K562 (cell line): ENCODE measurements around the gene IDH2. TPM values are rescaled to one million over a fixed set of nuclear protein-coding genes. Genes with fewer than 3 reads are reported as not detected.
"Not testable (repeated sequence)": the region's sequence is repeated elsewhere in the genome, so short reads cannot be mapped to it uniquely, and the experiment has no call there.

Experiments
- ATAC-seq: fragments of 200-7000 bp; cut with Tn5 transposase; 3 replicates; pipeline ENCODE4 v1.9.1; 2020; ENCODE audit warnings: moderate library complexity
- BruUV-seq: library from RNA; stranded (reverse); fragments of 400-500 nt; replicated peaks from 2 replicates; lab custom pipeline; 2021; lab: Mats Ljungman, UMichigan
- CTCF ChIA-PET: fragments of 300-600 bp; formaldehyde crosslinking; extraction: SDS; loops from one replicate; lab custom pipeline; 2021; ENCODE audit warnings: low intra/inter-chr PET ratio; lab: Yijun Ruan, JAX
- POLR2A ChIA-PET: fragments of 300-600, 350-650 bp; sonication (Branson Sonifier 250); formaldehyde crosslinking; extraction: SDS; loops from one replicate; lab custom pipeline; 2021; ENCODE audit warnings: antibody characterized with exemption, inconsistent platforms; lab: Yijun Ruan, JAX
- DNase-seq, 4 experiments: peaks; one replicate each; pipeline versions ENCODE4 v3.0.0 to v3.0.0-alpha.2; 2011 to 2018; ENCODE audit warnings: low spot score in 3 of 4, mixed read lengths in 3 of 4; ENCODE audit errors: extremely low read depth in 1 of 4
- FAIRE-seq: peaks from 2 replicates; lab custom pipeline; 2011; peaks lifted over from hg19 to GRCh38; lab: Jason Lieb, UNC
- H2AFZ ChIP-seq: 2 replicates; pipeline ENCODE4 v1.6.0; 2011; ENCODE audit warnings: low read depth, low read length, control low read depth, inconsistent platforms
- H3K27ac ChIP-seq: fragments of 200-600 bp; 3 replicates; pipeline ENCODE4 v1.8.0; 2011; ENCODE audit warnings: low read depth, mild to moderate bottlenecking, control low read depth, inconsistent platforms, low read length, moderate library complexity, mixed read lengths; ENCODE audit errors: extremely low read depth
- H3K27me3 ChIP-seq, 2 experiments: fragments of 300-600 bp in 1 of 2; 2 replicates in 1 of 2; 3 replicates in 1 of 2; pipeline versions ENCODE4 v1.6.0 to v1.8.0; 2011; ENCODE audit warnings: inconsistent platforms in 2 of 2, low read length in 2 of 2, mild to moderate bottlenecking in 1 of 2, mixed read lengths in 1 of 2, moderate library complexity in 1 of 2; ENCODE audit not compliant: control insufficient read depth in 2 of 2, insufficient read depth in 2 of 2
- H3K36me3 ChIP-seq: fragments of 300-600 bp; 3 replicates; pipeline ENCODE4 v1.8.0; 2011; ENCODE audit warnings: mild to moderate bottlenecking, low read length, inconsistent platforms; ENCODE audit not compliant: control insufficient read depth, insufficient read depth
- H3K4me1 ChIP-seq, 2 experiments: fragments of 200-600 bp in 1 of 2; replicated peaks in 1 of 2; 2 replicates in 1 of 2; 3 replicates in 1 of 2; pipeline versions ENCODE4 v1.5.1 to v1.8.0; 2011; ENCODE audit warnings: inconsistent platforms in 2 of 2, low read length in 2 of 2, mild to moderate bottlenecking in 1 of 2, mixed read lengths in 1 of 2, moderate library complexity in 1 of 2; ENCODE audit not compliant: control insufficient read depth in 2 of 2, insufficient read depth in 2 of 2
- H3K4me2 ChIP-seq: 2 replicates; pipeline ENCODE4 v1.6.1; 2011; ENCODE audit warnings: low read length, control low read depth, inconsistent platforms, mixed read lengths; ENCODE audit not compliant: insufficient read depth
- H3K4me3 ChIP-seq: fragments of 200-600 bp; sonication (generic), shearing (Covaris generic); 2 replicates; pipeline ENCODE4 v1.5.1; 2016; ENCODE audit warnings: control low read depth, inconsistent platforms
- H3K79me2 ChIP-seq: fragments of 200-600 bp; 3 replicates; pipeline ENCODE4 v1.8.0; 2011; ENCODE audit warnings: low read length, inconsistent platforms; ENCODE audit not compliant: control insufficient read depth, insufficient read depth
- H3K9ac ChIP-seq, 2 experiments: 2 replicates each; pipeline versions ENCODE4 v1.6.0 to v1.6.1; 2011; ENCODE audit warnings: low read depth in 2 of 2, low read length in 2 of 2, control low read depth in 1 of 2, inconsistent platforms in 1 of 2, mild to moderate bottlenecking in 1 of 2, mixed read lengths in 1 of 2; ENCODE audit not compliant: insufficient read depth in 1 of 2
- H3K9me1 ChIP-seq: one replicate; pipeline ENCODE4 v1.6.0; 2011; ENCODE audit warnings: inconsistent platforms, mild to moderate bottlenecking, low read length, moderate library complexity; ENCODE audit not compliant: control insufficient read depth, insufficient read depth
- H3K9me3 ChIP-seq: replicated peaks from 2 replicates; pipeline ENCODE4 v1.5.1; 2011; ENCODE audit warnings: low read depth, low read length, inconsistent platforms; ENCODE audit not compliant: control insufficient read depth, insufficient read depth
- H4K20me1 ChIP-seq: replicated peaks from 2 replicates; pipeline ENCODE4 v1.6.1; 2011; ENCODE audit warnings: low read length, inconsistent platforms, mixed read lengths; ENCODE audit not compliant: control insufficient read depth, insufficient read depth
- CBX1 ChIP-seq: sonication (generic); IDR thresholded peaks from 2 replicates; pipeline ENCODE4 v1.6.1; 2016; ENCODE audit warnings: antibody characterized with exemption, low read depth, mild to moderate bottlenecking
- ELF4 ChIP-seq: fragments of 450-650 bp; formaldehyde crosslinking; IDR thresholded peaks from 2 replicates; pipeline ENCODE4 v1.4.0; 2022; ENCODE audit warnings: missing genetic modification characterization
- KAT7 ChIP-seq: sonication (generic); formaldehyde crosslinking; IDR thresholded peaks from 2 replicates; pipeline ENCODE4 v1.8.0; 2022; ENCODE audit warnings: missing genetic modification reagents, mild to moderate bottlenecking, borderline replicate concordance
- RBM17 ChIP-seq: fragments of 200-400 bp; formaldehyde crosslinking; IDR thresholded peaks from 2 replicates; pipeline ENCODE4 v1.6.1; 2017; ENCODE audit warnings: low read depth, mild to moderate bottlenecking, low read length, borderline replicate concordance
- VEZF1 ChIP-seq: fragments of 200-800 bp; sonication (Bioruptor generic); IDR thresholded peaks from 2 replicates; pipeline ENCODE4 v1.6.1; 2017; ENCODE audit warnings: missing genetic modification characterization, missing compliant biosample characterization
- WGBS: fragments of 100-300 bp; shearing (Covaris generic); methylation state at CpG from one replicate; pipeline ENCODE4 v1.1.6; 2016; ENCODE audit warnings: low coverage, mixed read lengths; ENCODE audit not compliant: insufficient coverage; ENCODE audit errors: missing lambda C conversion rate; 5-methylcytosine and 5-hydroxymethylcytosine counted together
- in situ Hi-C: fragments of 300-500 bp; cut with MboI; formaldehyde crosslinking; loops from 4 replicates; pipeline ENCODE4 v1.15.0; 2018; ENCODE audit warnings: inconsistent platforms, mixed read lengths
- intact Hi-C: fragments of 100-400 bp; cut with micrococcal nuclease; formaldehyde crosslinking; loops from 2 replicates; pipeline ENCODE4 v1.14.2; 2022
- polyA plus RNA-seq, 8 experiments: library from polyadenylated mRNA; depleted of rRNA in 4 of 8; stranded (reverse) in 5 of 8; unstranded in 3 of 8; fragments of >200 nt; fragmentation: Nextera tagmentation in 2 of 8; fragmentation: Illumina TruSeq in 1 of 8; extraction: Ambion mirVana in 2 of 8; extraction: Trizol in 1 of 8; gene quantifications; 2 replicates each; pipeline versions ENCODE4 v1.2.1 to v1.2.3, GENCODE V29; 2011 to 2014; ENCODE audit warnings: inconsistent platforms in 1 of 8, missing spikeins in 1 of 8
- total RNA-seq, 7 experiments: library from RNA; depleted of rRNA in 6 of 7; stranded (reverse); fragments of >200 nt in 6 of 7; fragmentation: Illumina TruSeq in 2 of 7; extraction: Trizol in 2 of 7; gene quantifications; 2 replicates each; pipeline versions ENCODE4 v1.2.1 to v1.2.3, GENCODE V29; 2011 to 2021; ENCODE audit warnings: low replicate concordance in 1 of 7
- TF ChIP-seq, protein P1 (sequence below): fragments of 450-650 bp; formaldehyde crosslinking; IDR thresholded peaks from 2 replicates; pipeline ENCODE4 v1.4.0; 2020; ENCODE audit warnings: mild to moderate bottlenecking, moderate library complexity

The IDH2 gene
- total and polyA plus RNA-seq, 9 of the 15 experiments (the other 6 are each of a cell fraction or from before 2014, with no cell fraction given), result 0.70 to 99.9 (median 59.2) TPM

DNA sequence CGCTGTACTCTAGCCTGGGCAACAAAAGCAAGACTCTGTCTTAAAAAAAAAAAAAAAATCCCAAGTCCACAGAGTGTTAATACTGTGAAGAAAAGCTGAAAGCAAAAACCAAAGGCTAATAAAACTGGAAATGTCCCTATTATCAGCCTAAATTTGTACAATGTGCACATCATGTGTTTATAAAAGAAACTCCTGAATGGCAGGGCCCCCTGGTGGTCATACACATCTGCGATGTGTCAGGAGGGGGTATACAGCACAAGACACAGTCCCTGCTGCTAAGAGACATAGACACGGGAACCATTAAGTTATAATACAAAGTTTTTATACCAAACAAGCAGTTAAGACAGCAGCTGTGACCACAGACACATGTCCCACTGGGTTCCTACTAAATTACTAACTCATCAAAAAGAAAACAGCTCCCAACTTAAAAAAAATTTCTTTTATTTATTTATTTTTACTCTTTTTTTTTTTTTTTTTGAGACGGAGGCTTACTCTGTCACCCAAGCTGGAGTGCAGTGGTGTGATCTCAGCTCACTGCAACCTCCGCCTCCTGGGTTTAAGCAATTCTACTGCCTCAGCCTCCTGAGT lies 31.0 kb downstream of the IDH2 start (continued):
- TF ChIP-seq, protein P1, sequence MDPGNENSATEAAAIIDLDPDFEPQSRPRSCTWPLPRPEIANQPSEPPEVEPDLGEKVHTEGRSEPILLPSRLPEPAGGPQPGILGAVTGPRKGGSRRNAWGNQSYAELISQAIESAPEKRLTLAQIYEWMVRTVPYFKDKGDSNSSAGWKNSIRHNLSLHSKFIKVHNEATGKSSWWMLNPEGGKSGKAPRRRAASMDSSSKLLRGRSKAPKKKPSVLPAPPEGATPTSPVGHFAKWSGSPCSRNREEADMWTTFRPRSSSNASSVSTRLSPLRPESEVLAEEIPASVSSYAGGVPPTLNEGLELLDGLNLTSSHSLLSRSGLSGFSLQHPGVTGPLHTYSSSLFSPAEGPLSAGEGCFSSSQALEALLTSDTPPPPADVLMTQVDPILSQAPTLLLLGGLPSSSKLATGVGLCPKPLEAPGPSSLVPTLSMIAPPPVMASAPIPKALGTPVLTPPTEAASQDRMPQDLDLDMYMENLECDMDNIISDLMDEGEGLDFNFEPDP (CRISPR knock-in tag), result no peak
- peak; percentile 31; the same call in 1 of the 2 replicates for TF ChIP-seq VEZF1 (CRISPR knock-in tag)
- no peak for TF ChIP-seq RBM17
- no peak for TF ChIP-seq ELF4
- TF ChIP-seq KAT7 (CRISPR knock-in tag), result no peak
- TF ChIP-seq CBX1, result no peak

- peaks cover 0 to 17% of the 10 kb centered on the region in 2 experiments; a peak in 1 of 5 replicates for H3K4me1 ChIP-seq
- ChIA-PET CTCF (interaction anchor here (0.6 to 3.3 kb wide), 3 partner anchors 172 to 331 kb away, joined by 5 to 31 read pairs (median 7); no protein-coding TSS in a partner anchor), POLR2A (interaction anchor here (1.1 kb wide), 1 partner anchor 495 kb away, joined by 3 read pairs; the partner anchor contains the start of gene TICRR)
- FAIRE-seq, H3K4me3 ChIP-seq, BruUV-seq, H3K36me3 ChIP-seq, H3K4me2 ChIP-seq, H2AFZ ChIP-seq, H3K9me3 ChIP-seq, ATAC-seq, H3K79me2 ChIP-seq, H4K20me1 ChIP-seq, H3K9me1 ChIP-seq, DNase-seq, H3K9ac ChIP-seq, H3K27ac ChIP-seq, H3K27me3 ChIP-seq: not testable (repeated sequence)
- intact Hi-C loops, result loop anchor here (1.0 to 5.0 kb wide), 3 partner anchors 99 to 328 kb away; no protein-coding TSS in a partner anchor
- 100% methylated on average over 2 of the region's 2 CpGs for WGBS
- in situ Hi-C loops, result loop anchor here (10.0 kb wide), 1 partner anchor 336 kb away; no protein-coding TSS in a partner anchor
These were observed 31.6 kb downstream of the IDH2 start for GRCh38 chr15:90070623-90071022.
